HUES64 (cell line): ENCODE data around the gene MACIR.

Source experiments
- H3K27ac ChIP-seq: 2 replicates; pipeline ENCODE4 v1.7.0; 2013; ENCODE audit warnings: low read depth, low read length, inconsistent platforms
- H3K27me3 ChIP-seq: 2 replicates; pipeline ENCODE4 v1.6.1; 2013; ENCODE audit warnings: mild to moderate bottlenecking, low read length; ENCODE audit not compliant: insufficient read depth
- H3K36me3 ChIP-seq: 2 replicates; pipeline ENCODE4 v1.6.1; 2013; ENCODE audit warnings: mild to moderate bottlenecking, low read length; ENCODE audit not compliant: insufficient read depth
- H3K4me1 ChIP-seq: 2 replicates; pipeline ENCODE4 v1.6.1; 2013; ENCODE audit warnings: mild to moderate bottlenecking, low read length, moderate library complexity; ENCODE audit not compliant: insufficient read depth
- H3K4me3 ChIP-seq: 2 replicates; pipeline ENCODE4 v1.5.1; 2013; ENCODE audit warnings: mild to moderate bottlenecking, low read length, moderate library complexity
- H3K9ac ChIP-seq: 2 replicates; pipeline ENCODE4 v1.6.1; 2013; ENCODE audit warnings: mild to moderate bottlenecking, low read depth, low read length
- H3K9me3 ChIP-seq: 2 replicates; pipeline ENCODE4 v1.6.1; 2013; ENCODE audit warnings: low read depth, low read length; ENCODE audit not compliant: insufficient read depth
- whole genome bisulfite sequencing: fragments of 150-250, 120-280 bp; methylation state at CpG from one replicate; pipeline ENCODE4 v1.1.7; 2013; ENCODE audit warnings: missing lambda C conversion rate; 5-methylcytosine and 5-hydroxymethylcytosine counted together

MACIR gene

DNA sequence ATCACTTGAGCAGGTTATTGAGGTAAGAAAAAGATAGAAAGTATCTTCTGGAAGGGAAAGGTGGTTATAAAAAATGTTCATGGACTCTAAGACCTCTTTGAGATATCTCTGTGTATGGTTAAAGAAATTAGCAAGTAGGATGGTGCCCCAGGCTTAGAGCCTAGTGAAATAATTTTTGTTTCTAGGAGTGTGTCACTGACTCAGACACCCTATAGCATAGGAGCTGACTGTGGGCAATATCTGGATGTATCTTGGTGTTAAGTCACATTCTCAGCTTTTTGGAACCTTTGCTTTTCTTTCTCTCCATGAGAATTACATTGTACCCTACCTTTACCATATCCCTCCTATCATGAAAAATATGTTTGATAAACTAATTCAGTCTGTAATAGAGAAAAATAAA is 12.0 kb downstream of the MACIR start:
- H3K9ac ChIP-seq: no peak overlapping the region
- H3K36me3 ChIP-seq: peaks cover 33% of the 10 kb centered on the region
- H3K4me1 ChIP-seq: peaks cover 17% of the 10 kb centered on the region
- no peak overlapping the region for H3K27ac ChIP-seq
- no peaks in the 10 kb centered on the region for H3K9me3 ChIP-seq
- no peaks in the 10 kb centered on the region for H3K27me3 ChIP-seq
- H3K4me3 ChIP-seq: no peak overlapping the region

GRCh38 chr5:103271570-103272289 is 13.2 kb downstream of the MACIR start:
- Histone ChIP-seq H3K9ac (no peak overlapping the region), H3K4me1 (peaks cover 17% of the 10 kb centered on the region), H3K4me3 (no peak overlapping the region), H3K27me3 (no peaks in the 10 kb centered on the region), H3K36me3 (peaks cover 35% of the 10 kb centered on the region), H3K27ac (no peak overlapping the region), H3K9me3 (no peaks in the 10 kb centered on the region)
- WGBS: 100% methylated on average over 2 of the region's 2 CpGs

- peaks cover 35% of the 10 kb centered on the region for H3K36me3 ChIP-seq
- H3K27ac ChIP-seq: no peak overlapping the region
- WGBS: 85% methylated on average over 2 of the region's 2 CpGs
- no peaks in the 10 kb centered on the region for H3K27me3 ChIP-seq
- no peak overlapping the region for H3K9ac ChIP-seq
- no peaks in the 10 kb centered on the region for H3K9me3 ChIP-seq
- H3K4me1 ChIP-seq: peaks cover 17% of the 10 kb centered on the region
- H3K4me3 ChIP-seq: no peak overlapping the region
Measured at GRCh38 chr5:103272377-103272776, 13.8 kb downstream of the MACIR start.

GRCh38 chr5:103273952-103274351 is 15.4 kb downstream of the MACIR start:
- H3K36me3 ChIP-seq: peaks cover 29% of the 10 kb centered on the region
- H3K4me3 ChIP-seq: no peak overlapping the region
- H3K9me3 ChIP-seq: no peaks in the 10 kb centered on the region
- H3K4me1 ChIP-seq: peaks cover 17% of the 10 kb centered on the region
- H3K9ac ChIP-seq: no peak overlapping the region
- WGBS: 94% methylated on average over 3 of the region's 3 CpGs
- no peaks in the 10 kb centered on the region for H3K27me3 ChIP-seq
- H3K27ac ChIP-seq: no peak overlapping the region

DNA sequence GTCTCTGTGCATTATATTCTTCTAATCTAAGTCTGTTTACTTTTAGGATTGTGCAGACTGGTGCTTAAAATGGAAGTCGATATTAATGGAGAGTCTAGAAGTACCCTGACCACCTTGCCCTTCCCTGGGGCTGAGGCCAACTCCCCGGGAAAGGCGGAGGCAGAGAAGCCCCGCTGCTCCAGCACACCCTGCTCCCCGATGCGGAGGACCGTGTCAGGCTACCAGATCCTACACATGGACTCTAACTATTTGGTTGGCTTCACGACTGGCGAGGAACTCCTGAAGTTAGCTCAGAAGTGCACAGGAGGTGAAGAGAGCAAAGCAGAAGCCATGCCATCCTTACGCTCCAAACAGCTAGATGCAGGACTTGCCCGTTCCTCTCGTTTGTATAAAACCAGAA is 17.3 kb downstream of the MACIR start:
- H3K36me3 ChIP-seq: peaks cover 27% of the 10 kb centered on the region
- peaks cover 17% of the 10 kb centered on the region for H3K4me1 ChIP-seq
- H3K9ac ChIP-seq: no peak overlapping the region
- H3K27me3 ChIP-seq: no peaks in the 10 kb centered on the region
- H3K9me3 ChIP-seq: no peaks in the 10 kb centered on the region
- no peak overlapping the region for H3K27ac ChIP-seq
- WGBS: 97% methylated on average over 12 of the region's 12 CpGs
- no peak overlapping the region for H3K4me3 ChIP-seq

- H3K9ac ChIP-seq: no peak overlapping the region
- no peaks in the 10 kb centered on the region for H3K27me3 ChIP-seq
- WGBS: 96% methylated on average over 3 of the region's 3 CpGs
Measured at GRCh38 chr5:103280967-103281366, 22.4 kb downstream of the MACIR start.

GRCh38 chr5:103283120-103283519 is 24.6 kb downstream of the MACIR start:
- Histone ChIP-seq H3K4me3 (no peak overlapping the region), H3K9me3 (no peaks in the 10 kb centered on the region), H3K9ac (no peak overlapping the region), H3K27ac (no peak overlapping the region), H3K27me3 (no peaks in the 10 kb centered on the region), H3K36me3 (peaks cover 3% of the 10 kb centered on the region; the same call in 1 of the 2 replicates), H3K4me1 (no peaks in the 10 kb centered on the region)
- WGBS: 96% methylated on average over 2 of the region's 2 CpGs

More at GRCh38 chr5:103280967-103281366, 22.4 kb downstream of the MACIR start:
- peaks cover 23% of the 10 kb centered on the region for H3K36me3 ChIP-seq
- no peaks in the 10 kb centered on the region for H3K4me1 ChIP-seq
- H3K27ac ChIP-seq: no peak overlapping the region
- no peaks in the 10 kb centered on the region for H3K9me3 ChIP-seq
- no peak overlapping the region for H3K4me3 ChIP-seq

DNA sequence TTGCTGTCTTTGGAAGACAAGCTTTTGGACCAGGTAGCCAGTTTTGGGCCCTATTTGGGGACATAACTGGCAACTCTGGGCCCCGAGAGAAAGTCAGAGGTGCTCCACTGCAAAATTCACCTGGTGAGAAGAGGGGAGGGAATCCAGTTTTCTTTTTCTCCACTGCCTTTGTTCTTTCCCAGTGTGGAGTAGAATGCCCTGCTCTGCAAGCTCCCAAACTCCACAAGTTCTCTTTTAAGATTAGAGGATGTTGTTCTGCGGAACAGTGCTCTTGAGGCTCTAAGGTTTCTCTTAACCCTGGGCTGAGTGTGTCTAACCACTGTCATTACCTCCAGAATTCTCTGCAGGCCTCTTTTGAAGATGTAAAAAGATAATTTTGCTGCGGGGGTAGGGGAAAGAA is 25.3 kb downstream of the MACIR start:
- H3K4me1 ChIP-seq: no peaks in the 10 kb centered on the region
- H3K9ac ChIP-seq: no peak overlapping the region
- no peak overlapping the region for H3K27ac ChIP-seq
- H3K27me3 ChIP-seq: no peaks in the 10 kb centered on the region
- WGBS: 86% methylated on average over 2 of the region's 3 CpGs
- H3K9me3 ChIP-seq: no peaks in the 10 kb centered on the region
- H3K36me3 ChIP-seq: 0 out of 2 replicates have a peak, but pooled peaks cover under 1% of the 10 kb centered on the region
- H3K4me3 ChIP-seq: no peak overlapping the region

GRCh38 chr5:103286622-103287021 is 28.1 kb downstream of the MACIR start:
- Histone ChIP-seq H3K9me3 (no peaks in the 10 kb centered on the region), H3K27me3 (no peaks in the 10 kb centered on the region), H3K4me3 (no peak overlapping the region), H3K36me3 (no peaks in the 10 kb centered on the region), H3K27ac (no peak overlapping the region), H3K4me1 (no peaks in the 10 kb centered on the region), H3K9ac (no peak overlapping the region)
- WGBS: 100% methylated on average over 3 of the region's 3 CpGs

DNA sequence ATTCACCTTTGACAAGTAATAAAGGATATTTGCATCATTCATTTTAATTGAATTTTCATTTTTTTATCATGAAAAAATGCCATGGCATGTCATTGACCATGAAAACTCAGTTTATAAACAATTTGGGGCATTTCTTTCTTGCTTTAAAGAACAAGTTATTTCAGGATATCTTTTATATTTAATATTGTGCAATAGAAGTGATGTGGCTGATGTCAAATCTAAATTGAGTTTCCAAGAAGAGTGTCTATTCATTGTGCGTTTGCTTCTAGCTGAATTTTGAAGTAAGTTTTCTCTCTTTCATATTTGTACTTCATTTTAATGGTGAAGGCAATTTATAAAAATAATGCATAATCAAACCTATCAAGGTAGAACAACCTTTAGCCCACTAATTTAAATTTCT is 30.5 kb downstream of the MACIR start:
- Histone ChIP-seq H3K36me3 (no peaks in the 10 kb centered on the region), H3K4me3 (no peak overlapping the region), H3K27me3 (no peaks in the 10 kb centered on the region), H3K27ac (no peak overlapping the region), H3K4me1 (no peaks in the 10 kb centered on the region), H3K9me3 (no peaks in the 10 kb centered on the region), H3K9ac (no peak overlapping the region)
- WGBS: 89% methylated on average over 1 of the region's 1 CpG

- no peaks in the 10 kb centered on the region for H3K9me3 ChIP-seq
- no peak overlapping the region for H3K27ac ChIP-seq
- no peak overlapping the region for H3K9ac ChIP-seq
- WGBS: no CpG with 5 or more reads among the region's 1 CpG
- H3K27me3 ChIP-seq: no peaks in the 10 kb centered on the region
- H3K4me3 ChIP-seq: no peak overlapping the region
- H3K36me3 ChIP-seq: no peaks in the 10 kb centered on the region
- H3K4me1 ChIP-seq: no peaks in the 10 kb centered on the region
Measured at GRCh38 chr5:103290846-103291245, 32.3 kb downstream of the MACIR start.

- WGBS: 94% methylated on average over 4 of the region's 4 CpGs
- H3K36me3 ChIP-seq: no peaks in the 10 kb centered on the region
- H3K9ac ChIP-seq: no peak overlapping the region
- H3K4me1 ChIP-seq: no peaks in the 10 kb centered on the region
- no peak overlapping the region for H3K4me3 ChIP-seq
- no peaks in the 10 kb centered on the region for H3K9me3 ChIP-seq
- no peaks in the 10 kb centered on the region for H3K27me3 ChIP-seq
- H3K27ac ChIP-seq: no peak overlapping the region
Measured at GRCh38 chr5:103291606-103292005, 33.0 kb downstream of the MACIR start.
